ENCODE results near the gene ARFGEF2. TPM values are rescaled to one million over a fixed set of nuclear protein-coding genes. Genes with fewer than 3 reads are reported as not detected.

Gene ARFGEF2
- total and polyA plus RNA-seq, 2 donors (not counting 3 experiments of a cell fraction or from before 2014, with no cell fraction given) = 12.7 to 32.6 TPM

- Histone ChIP-seq H2AFZ (ENCODE audit: low read depth, low read length) (no peak overlapping the region), H3K9me1 (replicated peaks; ENCODE audit: control insufficient read depth, extremely low read depth, insufficient read depth, low read length) (no peaks in the 10 kb centered on the region), H3K4me3 (replicated peaks in 1 of 3; ENCODE audit: insufficient read depth in 1 of 3, low read depth in 1 of 3, low read length in 3 of 3) (no peak overlapping the region), H3K4me2 (ENCODE audit: insufficient read depth, low read length) (no peak overlapping the region), H4K20me1 (replicated peaks; ENCODE audit: control insufficient read depth, extremely low read depth, insufficient read depth, low read length) (no peaks in the 10 kb centered on the region), H3K79me2 (ENCODE audit: control insufficient read depth, insufficient read depth, low read length) (peaks cover 4% of the 10 kb centered on the region), H3K9ac (replicated peaks; ENCODE audit: extremely low read depth, insufficient read depth, low read length) (no peak overlapping the region), H3K36me3 (ENCODE audit: control insufficient read depth in 2 of 2, extremely low read depth in 1 of 2, insufficient read depth in 2 of 2, low read length in 2 of 2) (peaks cover 6 to 10% of the 10 kb centered on the region in 2 experiments), H3K9me3 (replicated peaks; ENCODE audit: control insufficient read depth, insufficient read depth, low read length) (no peaks in the 10 kb centered on the region), H3K4me1 (ENCODE audit: control insufficient read depth, extremely low read depth, insufficient read depth, low read length) (no peaks in the 10 kb centered on the region), H3K27ac (ENCODE audit: insufficient read depth, low read depth, low read length) (no peak overlapping the region), H3K27me3 (ENCODE audit: control insufficient read depth in 2 of 2, insufficient read depth in 2 of 2, low read length in 2 of 2) (no peaks in the 10 kb centered on the region)
- no TSS peak for BruUV-seq (replicated peaks)
- ChIA-PET POLR2A (no interaction called here), CTCF (no interaction called here)
- dilution Hi-C loops (cut with MboI; ENCODE audit: extremely low pct_ligation_motif_present, low sequenced_read_pairs) = no loop called here
- TF ChIP-seq FOS (IDR thresholded peaks at IDR 0.05; ENCODE audit: borderline replicate concordance, insufficient read depth, low read length) (no peak), JUN (IDR thresholded peaks at IDR 0.05; ENCODE audit: borderline replicate concordance, insufficient read depth, insufficient read length, low read depth) (no peak), GATA2 (IDR thresholded peaks at IDR 0.05; ENCODE audit: insufficient read depth, insufficient read length, low read depth, low read length) (no peak), EZH2 (IDR thresholded peaks at IDR 0.05; ENCODE audit: borderline replicate concordance, low read depth, low read length, severe bottlenecking) (no peak), CTCF (IDR thresholded peaks at IDR 0.05; ENCODE audit: extremely low read depth in 1 of 2, insufficient read depth in 1 of 2, low read depth in 1 of 2, low read length in 2 of 2) (no peak), POLR2A (IDR thresholded peaks at IDR 0.05; ENCODE audit: low read depth, low read length) (no peak), POLR2AphosphoS5 (IDR thresholded peaks at IDR 0.05; ENCODE audit: insufficient read depth, low read depth, low read length) (no peak), MAX (IDR thresholded peaks at IDR 0.05; ENCODE audit: insufficient read depth, insufficient read length) (no peak), MYC (IDR thresholded peaks at IDR 0.05; ENCODE audit: low read depth, low read length) (no peak)
- intact Hi-C loops (cut with micrococcal nuclease) = no loop called here
- FAIRE-seq (no peak), DNase-seq (ENCODE audit: low read depth, low spot score) (no peak)
Measured at GRCh38 chr20:48962976-48963771, 41.7 kb downstream of the ARFGEF2 start.
